ENCODE results near the gene PTPN4.

PTPN4 gene

GRCh38 chr2:119809339-119810048 lies 49.8 kb downstream of the PTPN4 start:
- DNase-seq (ENCODE audit: low read depth): peak; percentile 43
- TF ChIP-seq CTCF (IDR thresholded peaks at IDR 0.05; ENCODE audit: insufficient read depth, low read depth, low read length, missing control alignments): no peak

GRCh38 chr2:119810049-119810630 lies 50.4 kb downstream of the PTPN4 start:
- no peak for TF ChIP-seq CTCF (IDR thresholded peaks at IDR 0.05; ENCODE audit: insufficient read depth, low read depth, low read length, missing control alignments)
- no peak overlapping the region for H3K4me3 ChIP-seq (ENCODE audit: low read length)
- DNase-seq (ENCODE audit: low read depth): no peak

More at GRCh38 chr2:119809339-119810048, 49.8 kb downstream of the PTPN4 start:
- no peak overlapping the region for H3K4me3 ChIP-seq (ENCODE audit: low read length)

- no peak for TF ChIP-seq CTCF (IDR thresholded peaks at IDR 0.05; ENCODE audit: insufficient read depth, low read depth, low read length, missing control alignments)
- H3K4me3 ChIP-seq (ENCODE audit: low read length): no peak overlapping the region
- DNase-seq (ENCODE audit: low read depth): no peak
Measured at GRCh38 chr2:119814216-119814615, 54.5 kb downstream of the PTPN4 start.

- TF ChIP-seq CTCF (IDR thresholded peaks at IDR 0.05; ENCODE audit: insufficient read depth, low read depth, low read length, missing control alignments): no peak
- H3K4me3 ChIP-seq (ENCODE audit: low read length): no peak overlapping the region
- no peak for DNase-seq (ENCODE audit: low read depth)
Measured at GRCh38 chr2:119818792-119819191, 59.1 kb downstream of the PTPN4 start.

- DNase-seq (ENCODE audit: low read depth): no peak
- H3K4me3 ChIP-seq (ENCODE audit: low read length): no peak overlapping the region
- no peak for TF ChIP-seq CTCF (IDR thresholded peaks at IDR 0.05; ENCODE audit: insufficient read depth, low read depth, low read length, missing control alignments)
Measured at GRCh38 chr2:119819846-119820245, 60.1 kb downstream of the PTPN4 start.

GRCh38 chr2:119820275-119820674 lies 60.6 kb downstream of the PTPN4 start:
- H3K4me3 ChIP-seq (ENCODE audit: low read length): no peak overlapping the region
- TF ChIP-seq CTCF (IDR thresholded peaks at IDR 0.05; ENCODE audit: insufficient read depth, low read depth, low read length, missing control alignments): no peak
- DNase-seq (ENCODE audit: low read depth): peak; percentile 50

GRCh38 chr2:119821266-119821665 lies 61.5 kb downstream of the PTPN4 start:
- H3K4me3 ChIP-seq (ENCODE audit: low read length): no peak overlapping the region
- DNase-seq (ENCODE audit: low read depth): no peak
- TF ChIP-seq CTCF (IDR thresholded peaks at IDR 0.05; ENCODE audit: insufficient read depth, low read depth, low read length, missing control alignments): no peak

Data from epithelial cell of esophagus (primary cell).